ENCODE measurements around the gene CD200R1.

Gene CD200R1

GRCh38 chr3:112884678-112885290 lies 90.1 kb downstream of the CD200R1 start:
- DNase-seq, result no peak

- DNase-seq, result no peak
These were observed 93.0 kb downstream of the CD200R1 start for GRCh38 chr3:112881891-112882290.

- DNase-seq, result peak; percentile 7 to 26
These were observed 99.3 kb downstream of the CD200R1 start for GRCh38 chr3:112875561-112875960.

GRCh38 chr3:112874725-112875124 lies 100.2 kb downstream of the CD200R1 start:
- no peak for DNase-seq

GRCh38 chr3:112873632-112874031 lies 101.3 kb downstream of the CD200R1 start:
- DNase-seq, result peak in 1 of 2 donors; percentile 63

- DNase-seq, result no peak
These were observed 103.2 kb downstream of the CD200R1 start for GRCh38 chr3:112871735-112872134.
